Left cardiac atrium (tissue), 4 donors: ENCODE measurements around the gene TMPRSS9. TPM values are rescaled to one million over a fixed set of nuclear protein-coding genes. Genes with fewer than 3 reads are reported as not detected.
"Not testable (repeated sequence)": the region's sequence is repeated elsewhere in the genome, so short reads cannot be mapped to it uniquely, and the experiment has no call there.

Source experiments
- ATAC-seq, 2 donors: fragments of 200-7000 bp; cut with Tn5 transposase; one replicate each; pipeline ENCODE4 v1.9.1; 2020; ENCODE audit warnings: mild to moderate bottlenecking in 2 of 2, moderate library complexity in 2 of 2
- DNase-seq: peaks from one replicate; pipeline ENCODE4 v3.0.0-alpha.2; 2020
- intact Hi-C, 2 donors: fragments of 100-400 bp; cut with DNase I; formaldehyde crosslinking; loops; one replicate each; pipeline versions ENCODE4 v1.14.1 to v1.15.1; 2022 to 2023
- total RNA-seq, 2 donors: library from RNA; stranded (reverse); fragmentation: NEBNext Ultra II Directional; extraction: Animal tissue kit (Norgen Biotek cat#: 25700); gene quantifications; one replicate each; pipeline ENCODE4 v1.2.1, GENCODE V29; 2021
- donor health status: DM: no; HTN: yes; CAD: no.
- donor health status: DM: no; HTN: yes; CAD: no; lungs with severe emphysema.
- donor health status: DM: yes; HTN: yes; CAD: no.
- donor health status: Dilated cardiomyopathy.

Gene TMPRSS9
- total RNA-seq, 2 donors from 2014 or later: not detected

GRCh38 chr19:2376784-2377519, 16.9 kb downstream of the TMPRSS9 start:
- no peak for ATAC-seq
- DNase-seq: no peak
- intact Hi-C loops: no loop called here

- intact Hi-C loops: no loop called here
- DNase-seq (no peak), ATAC-seq (no peak)
Observed at GRCh38 chr19:2380567-2380966, 20.5 kb downstream of the TMPRSS9 start.

GRCh38 chr19:2381148-2381820, 21.2 kb downstream of the TMPRSS9 start:
- no peak for DNase-seq
- peak in 1 of 2 donors; percentile 30 for ATAC-seq
- intact Hi-C loops: no loop called here

- intact Hi-C loops: no loop called here
- DNase-seq (no peak), ATAC-seq (no peak)
Observed at GRCh38 chr19:2382530-2383222, 22.6 kb downstream of the TMPRSS9 start.

- intact Hi-C loops: loop anchor here in 1 of 2 donors (5.0 kb wide), 1 partner anchor 108 kb away; no protein-coding TSS in a partner anchor
- ATAC-seq (no peak), DNase-seq (no peak)
Observed at GRCh38 chr19:2385053-2385721, 25.1 kb downstream of the TMPRSS9 start.

GRCh38 chr19:2387367-2388288, 27.6 kb downstream of the TMPRSS9 start:
- no peak for DNase-seq
- intact Hi-C loops: loop anchor here in 1 of 2 donors (5.0 kb wide), 1 partner anchor 110 kb away; no protein-coding TSS in a partner anchor
- no peak for ATAC-seq

- intact Hi-C loops: loop anchor here in 1 of 2 donors (5.0 kb wide), 1 partner anchor 112 kb away; no protein-coding TSS in a partner anchor
- no peak for ATAC-seq
- no peak for DNase-seq
Observed at GRCh38 chr19:2389594-2389993, 29.5 kb downstream of the TMPRSS9 start.

GRCh38 chr19:2391118-2391725, 31.2 kb downstream of the TMPRSS9 start:
- DNase-seq (no peak), ATAC-seq (peak; percentile 47 to 66)
- intact Hi-C loops: no loop called here

- intact Hi-C loops: no loop called here
- ATAC-seq (no peak), DNase-seq (no peak)
Observed at GRCh38 chr19:2392366-2392765, 32.3 kb downstream of the TMPRSS9 start.

GRCh38 chr19:2392899-2393298, 32.8 kb downstream of the TMPRSS9 start:
- intact Hi-C loops, ATAC-seq, DNase-seq: not testable (repeated sequence)

GRCh38 chr19:2394054-2394441, 34.0 kb downstream of the TMPRSS9 start:
- no peak for ATAC-seq
- DNase-seq: no peak
- intact Hi-C loops: no loop called here

- ATAC-seq: no peak
- intact Hi-C loops: no loop called here
- no peak for DNase-seq
Observed at GRCh38 chr19:2394442-2395292, 34.6 kb downstream of the TMPRSS9 start.

- DNase-seq, intact Hi-C loops, ATAC-seq: not testable (repeated sequence)
Observed at GRCh38 chr19:2395293-2395829, 35.3 kb downstream of the TMPRSS9 start.

- DNase-seq, intact Hi-C loops, ATAC-seq: not testable (repeated sequence)
Observed at GRCh38 chr19:2397173-2397572, 37.1 kb downstream of the TMPRSS9 start.

GRCh38 chr19:2398735-2399305, 38.8 kb downstream of the TMPRSS9 start:
- intact Hi-C loops: no loop called here
- no peak for ATAC-seq

GRCh38 chr19:2399582-2399981, 39.5 kb downstream of the TMPRSS9 start:
- no peak for DNase-seq
- intact Hi-C loops: no loop called here
- no peak for ATAC-seq

More at GRCh38 chr19:2398735-2399305, 38.8 kb downstream of the TMPRSS9 start:
- DNase-seq: no peak
